NCI-H526 (cell line): ENCODE measurements around the gene ATP5F1C.

Experiments used
- DNase-seq, 2 experiments: peaks; one replicate each; lab custom pipeline; 2025; lab: John Stamatoyannopoulos, UW

ATP5F1C gene

DNA sequence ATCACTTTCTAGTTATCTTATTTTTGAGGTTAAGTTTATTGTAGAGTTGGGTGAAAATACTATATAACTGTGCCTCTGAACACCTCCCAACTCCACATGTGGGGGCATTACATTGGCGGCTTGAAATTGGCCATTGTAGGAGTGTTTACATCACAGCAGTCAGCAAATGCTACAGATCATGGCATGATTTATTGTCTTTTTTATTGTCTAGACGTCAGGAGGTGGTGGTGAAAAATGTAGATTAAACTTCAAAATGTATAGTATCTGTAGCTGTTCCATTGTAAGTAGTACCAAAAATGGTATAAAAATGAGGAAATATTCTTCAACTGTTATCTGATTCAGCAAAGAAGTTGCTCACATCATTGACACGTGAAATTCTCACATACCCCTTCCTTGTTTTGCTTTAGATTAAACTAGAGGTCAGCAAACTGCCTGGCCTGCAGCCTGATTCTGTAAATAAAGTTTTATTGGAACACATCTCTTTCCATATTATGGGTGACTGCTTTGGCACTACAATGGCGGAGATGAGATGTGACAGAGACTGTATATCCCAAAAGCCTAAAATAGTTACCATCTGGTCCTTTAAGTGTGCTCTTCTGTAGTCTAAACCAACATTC is 65.4 kb downstream of the ATP5F1C start:
- no peak for DNase-seq

DNA sequence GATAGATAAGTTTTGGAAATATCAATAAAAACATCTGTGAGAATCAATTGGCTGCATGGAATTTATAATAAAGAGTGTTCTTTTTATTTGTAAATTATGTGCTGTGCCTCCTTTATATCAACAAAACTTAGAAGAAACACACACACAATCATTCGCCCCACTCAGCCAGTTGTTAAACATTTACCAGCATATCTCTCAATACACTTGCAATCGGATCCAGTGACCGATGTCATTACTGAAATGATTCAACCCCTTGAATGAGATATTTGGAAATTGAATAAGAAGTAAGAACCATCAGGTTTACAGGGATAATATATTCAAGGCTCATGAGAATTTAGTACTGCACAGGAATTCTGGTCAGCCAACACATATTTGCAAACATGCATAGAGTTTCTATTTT is 65.9 kb downstream of the ATP5F1C start:
- no peak for DNase-seq

DNA sequence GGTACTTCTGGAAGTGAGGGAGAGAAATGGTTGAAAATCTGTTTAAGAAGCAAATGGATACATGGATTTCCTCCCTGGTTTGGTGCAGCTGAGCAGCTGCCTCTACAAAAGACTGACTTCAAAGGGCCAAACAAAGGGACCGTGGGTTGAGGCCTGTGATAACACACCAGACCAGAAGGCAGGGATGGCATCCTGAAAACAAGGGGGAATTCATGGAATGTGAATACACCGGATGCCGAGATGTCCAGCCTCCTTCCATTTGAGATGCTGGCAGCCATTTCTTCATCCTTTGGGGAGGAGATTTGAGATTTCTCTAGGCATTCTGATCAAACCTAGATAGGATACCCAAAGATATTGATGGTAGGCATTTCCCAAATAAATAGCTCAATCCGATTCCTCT is 67.2 kb downstream of the ATP5F1C start:
- DNase-seq, result no peak

DNA sequence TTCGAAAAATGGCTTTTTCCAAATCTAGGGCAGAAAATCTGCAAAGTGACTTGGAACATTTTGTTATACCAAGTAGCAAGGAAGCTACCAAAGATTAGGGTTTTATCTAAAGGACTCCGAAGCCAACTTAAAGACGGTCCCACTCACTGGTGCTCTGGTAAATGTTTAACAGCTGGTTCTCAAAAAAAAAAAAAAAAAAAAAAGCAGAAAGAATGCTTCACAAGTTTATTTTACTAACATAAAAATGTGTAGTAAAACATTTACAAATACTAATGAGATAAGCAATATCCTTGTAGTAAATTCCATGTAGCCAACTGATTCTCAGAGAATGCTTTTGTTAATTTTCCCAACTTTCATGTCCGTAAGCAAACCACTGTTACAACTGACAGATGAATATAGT is 68.7 kb downstream of the ATP5F1C start:
- no peak for DNase-seq

DNA sequence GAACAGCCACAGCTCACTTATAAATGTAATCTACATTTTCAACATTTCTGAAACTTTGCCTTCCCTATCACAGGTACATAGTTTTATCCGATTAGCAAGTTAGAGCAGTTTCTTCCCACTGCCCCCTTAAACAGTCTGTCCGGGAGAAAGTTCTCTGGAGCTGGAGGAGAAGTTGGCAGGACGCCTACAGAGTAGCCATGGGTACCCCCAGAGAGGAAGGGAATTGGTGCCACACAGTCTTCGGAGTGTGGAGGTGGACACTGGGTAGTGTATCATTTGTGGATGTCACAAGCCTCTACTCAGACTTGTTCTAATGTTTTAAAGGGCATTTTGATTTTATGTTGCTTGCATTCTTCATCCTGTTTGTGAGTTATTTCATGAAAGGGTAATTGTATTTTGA is 69.3 kb downstream of the ATP5F1C start:
- no peak for DNase-seq
